Measurements from ENCODE around the gene CARD8. TPM values are rescaled to one million over a fixed set of nuclear protein-coding genes. Genes with fewer than 3 reads are reported as not detected.

CARD8 gene
- total RNA-seq, 1 experiment from 2014 or later = 25.6 TPM

GRCh38 chr19:48168689-48169088, 87.0 kb downstream of the CARD8 start:
- ChIA-PET POLR2A (ENCODE audit: unreplicated experiment) (no interaction called here), CTCF (no interaction called here)
- no peak overlapping the region for H3K27ac ChIP-seq
- peaks cover 10% of the 10 kb centered on the region; the same call in 1 of the 2 replicates for H3F3A ChIP-seq (ENCODE audit: insufficient read depth, low read depth)
- no peak overlapping the region for H2AFZ ChIP-seq
- no peaks in the 10 kb centered on the region for H3K27me3 ChIP-seq (ENCODE audit: insufficient read depth, low read depth)
- BruUV-seq (replicated peaks) = no TSS peak
- TF ChIP-seq EZH2 (IDR thresholded peaks at IDR 0.05; ENCODE audit: low read depth) (no peak), CTCF (conservative IDR thresholded peaks at IDR 0.05) (no peak)
- H3K36me3 ChIP-seq (ENCODE audit: low read depth) = peaks cover 7% of the 10 kb centered on the region
- no peak for DNase-seq
- peaks cover 57% of the 10 kb centered on the region for H3K79me2 ChIP-seq (ENCODE audit: low read depth)
- H4K20me1 ChIP-seq (ENCODE audit: insufficient read depth) = no peaks in the 10 kb centered on the region; the same call in 1 of the 2 replicates
- H3K4me2 ChIP-seq = peak overlapping the region; percentile 77
- intact Hi-C loops (cut with micrococcal nuclease; ENCODE audit: unreplicated experiment) = no loop called here
- H3K4me1 ChIP-seq (replicated peaks; ENCODE audit: insufficient read depth) = peaks cover 17% of the 10 kb centered on the region
- H3K9me3 ChIP-seq (ENCODE audit: insufficient read depth, low read depth) = no peaks in the 10 kb centered on the region
- H3K9me2 ChIP-seq (ENCODE audit: insufficient read depth) = no peaks in the 10 kb centered on the region
- H3K4me3 ChIP-seq = peak overlapping the region; percentile 55; the same call in 1 of the 2 replicates

- CTCF ChIA-PET = no interaction called here
Observed at GRCh38 chr19:48158210-48158790, 97.4 kb downstream of the CARD8 start.

More at GRCh38 chr19:48158210-48158790, 97.4 kb downstream of the CARD8 start:
- no peaks in the 10 kb centered on the region for H3K9me3 ChIP-seq (ENCODE audit: insufficient read depth, low read depth)
- H3K4me3 ChIP-seq = no peak overlapping the region
- no peak overlapping the region for H3K4me2 ChIP-seq
- no peaks in the 10 kb centered on the region for H3K9me2 ChIP-seq (ENCODE audit: insufficient read depth)
- no TSS peak for BruUV-seq (replicated peaks)
- no peak overlapping the region for H2AFZ ChIP-seq
- no peak for DNase-seq
- 0 out of 2 replicates have a peak, but pooled peaks cover under 1% of the 10 kb centered on the region for H3K36me3 ChIP-seq (ENCODE audit: low read depth)
- no peaks in the 10 kb centered on the region for H3K4me1 ChIP-seq (replicated peaks; ENCODE audit: insufficient read depth)
- H3K27ac ChIP-seq = no peak overlapping the region
- no peaks in the 10 kb centered on the region for H3K79me2 ChIP-seq (ENCODE audit: low read depth)
- H3F3A ChIP-seq (ENCODE audit: insufficient read depth, low read depth) = 0 out of 2 replicates have a peak, but pooled peaks cover under 1% of the 10 kb centered on the region
- no peaks in the 10 kb centered on the region for H3K27me3 ChIP-seq (ENCODE audit: insufficient read depth, low read depth)
- POLR2A ChIA-PET (ENCODE audit: unreplicated experiment) = no interaction called here
- TF ChIP-seq CTCF (conservative IDR thresholded peaks at IDR 0.05) (no peak; the same call in 1 of the 2 replicates), EZH2 (IDR thresholded peaks at IDR 0.05; ENCODE audit: low read depth) (no peak)
- intact Hi-C loops (cut with micrococcal nuclease; ENCODE audit: unreplicated experiment) = no loop called here
- no peaks in the 10 kb centered on the region for H4K20me1 ChIP-seq (ENCODE audit: insufficient read depth)

Other genes with a start within 250 kb of the CARD8 start
- gene CABP5, start 211.8 kb downstream of the CARD8 start, total RNA-seq (2021) = not detected in 2 replicates
- 1.2 TPM in 1 of 2 replicates, not detected in the other for gene PLA2G4C, start 145.1 kb downstream of the CARD8 start, total RNA-seq (2021)
- gene LIG1, start 85.6 kb downstream of the CARD8 start, total RNA-seq (2021) = 109 and 116 TPM in 2 replicates
- 8.3 and 12.0 TPM in 2 replicates for gene ZSWIM9, start 85.2 kb downstream of the CARD8 start, total RNA-seq (2021)
- gene ZNF114, start 14.2 kb upstream of the CARD8 start, total RNA-seq (2021) = 14.8 and 15.5 TPM in 2 replicates
- 29.0 and 56.3 TPM in 2 replicates for gene EMP3, start 69.6 kb upstream of the CARD8 start, total RNA-seq (2021)
- gene TMEM143, start 108.0 kb upstream of the CARD8 start, total RNA-seq (2021) = 24.8 and 31.3 TPM in 2 replicates
- 1.3 and 2.1 TPM in 2 replicates for gene SYNGR4, start 108.5 kb upstream of the CARD8 start, total RNA-seq (2021)
- 220 and 261 TPM in 2 replicates for gene KDELR1, start 135.6 kb upstream of the CARD8 start, total RNA-seq (2021)
- 3.2 and 3.8 TPM in 2 replicates for gene GRIN2D, start 137.8 kb upstream of the CARD8 start, total RNA-seq (2021)
- gene GRWD1, start 190.1 kb upstream of the CARD8 start, total RNA-seq (2021) = 35.5 and 44.2 TPM in 2 replicates
- 5.4 and 8.3 TPM in 2 replicates for gene KCNJ14, start 199.7 kb upstream of the CARD8 start, total RNA-seq (2021)
- gene CYTH2, start 213.5 kb upstream of the CARD8 start, total RNA-seq (2021) = 74.4 and 93.0 TPM in 2 replicates

Measured in PC-9 (cell line).